CD14-positive monocyte (primary cell): ENCODE measurements around the gene NRF1. TPM values are rescaled to one million over a fixed set of nuclear protein-coding genes. Genes with fewer than 3 reads are reported as not detected.

ENCODE experiments used
- DNase-seq, 3 donors: peaks; one replicate each; pipeline ENCODE4 v3.0.0-alpha.2; 2011 to 2022
- H2AFZ ChIP-seq: 2 replicates; pipeline ENCODE4 v1.6.0; 2012; ENCODE audit warnings: mild to moderate bottlenecking, low read depth, low read length, inconsistent platforms; ENCODE audit not compliant: insufficient read depth, poor library complexity, severe bottlenecking
- H3K27ac ChIP-seq, 2 donors: 1 replicate in 1 of 2; 2 replicates in 1 of 2; pipeline ENCODE4 v1.5.1; 2012 to 2013; ENCODE audit warnings: low read length in 2 of 2, control low read depth in 1 of 2, inconsistent platforms in 1 of 2, low read depth in 1 of 2, mild to moderate bottlenecking in 1 of 2
- H3K27me3 ChIP-seq, 2 donors: one replicate each; pipeline versions ENCODE4 v1.6.0 to v1.6.1; 2011 to 2013; ENCODE audit warnings: low read length in 2 of 2; ENCODE audit not compliant: control insufficient read depth in 2 of 2, insufficient read depth in 2 of 2
- H3K36me3 ChIP-seq, 2 donors: replicated peaks in 1 of 2; 1 replicate in 1 of 2; 2 replicates in 1 of 2; pipeline versions ENCODE4 v1.5.1 to v1.6.1; 2012 to 2013; ENCODE audit warnings: low read length in 2 of 2, control low read depth in 1 of 2, inconsistent platforms in 1 of 2, mild to moderate bottlenecking in 1 of 2; ENCODE audit not compliant: insufficient read depth in 2 of 2, control insufficient read depth in 1 of 2
- H3K4me1 ChIP-seq, 2 donors: 1 replicate in 1 of 2; 2 replicates in 1 of 2; pipeline versions ENCODE4 v1.5.1 to v1.6.1; 2012 to 2013; ENCODE audit warnings: low read length in 2 of 2, control low read depth in 1 of 2, inconsistent platforms in 1 of 2, mild to moderate bottlenecking in 1 of 2, moderate library complexity in 1 of 2; ENCODE audit not compliant: insufficient read depth in 2 of 2, control insufficient read depth in 1 of 2
- H3K4me2 ChIP-seq: replicated peaks from 2 replicates; pipeline ENCODE3; 2012; ENCODE audit warnings: low read length, moderate library complexity, mild to moderate bottlenecking; ENCODE audit not compliant: poor library complexity, severe bottlenecking; ENCODE audit errors: extremely low read depth
- H3K4me3 ChIP-seq, 3 experiments: fragments of 200-600 bp in 1 of 3; sonication (generic) in 1 of 3; replicated peaks in 1 of 3; 1 replicate in 2 of 3; 2 replicates in 1 of 3; pipeline ENCODE4 v1.5.1; 2011 to 2013; ENCODE audit warnings: low read length in 3 of 3, mild to moderate bottlenecking in 3 of 3, control low read depth in 2 of 3, low read depth in 2 of 3, inconsistent platforms in 1 of 3, moderate library complexity in 1 of 3
- H3K79me2 ChIP-seq: 2 replicates; pipeline ENCODE4 v1.6.0; 2012; ENCODE audit warnings: mild to moderate bottlenecking, control low read depth, inconsistent platforms, low read length, moderate library complexity; ENCODE audit not compliant: insufficient read depth
- H3K9ac ChIP-seq: 2 replicates; pipeline ENCODE4 v1.6.0; 2017; ENCODE audit warnings: low read length, mild to moderate bottlenecking; ENCODE audit not compliant: insufficient read depth, poor library complexity, severe bottlenecking
- H3K9me3 ChIP-seq, 2 donors: replicated peaks in 1 of 2; 1 replicate in 1 of 2; 2 replicates in 1 of 2; pipeline versions ENCODE4 v1.5.1 to v1.6.1; 2012 to 2013; ENCODE audit warnings: low read length in 2 of 2, control low read depth in 1 of 2; ENCODE audit not compliant: control insufficient read depth in 1 of 2, insufficient read depth in 1 of 2
- H4K20me1 ChIP-seq: 2 replicates; pipeline ENCODE4 v1.6.0; 2012; ENCODE audit warnings: mild to moderate bottlenecking, low read length, control low read depth, moderate library complexity; ENCODE audit not compliant: insufficient read depth
- H3K27ac Mint-ChIP-seq, 7 donors: one replicate each; pipeline ENCODE4 v1.8.0; 2020; ENCODE audit warnings: mild to moderate bottlenecking in 7 of 7, mixed read lengths in 7 of 7, moderate library complexity in 6 of 7, inconsistent platforms in 2 of 7
- H3K27me3 Mint-ChIP-seq, 3 donors: one replicate each; pipeline ENCODE4 v1.8.0; 2021 to 2022; ENCODE audit warnings: low read depth in 3 of 3, mild to moderate bottlenecking in 3 of 3, mixed read lengths in 3 of 3, moderate library complexity in 3 of 3, inconsistent platforms in 1 of 3
- H3K36me3 Mint-ChIP-seq, 2 donors: one replicate each; pipeline ENCODE4 v1.8.0; 2020; ENCODE audit warnings: mixed read lengths in 2 of 2, inconsistent platforms in 1 of 2, mild to moderate bottlenecking in 1 of 2
- H3K4me1 Mint-ChIP-seq: one replicate; pipeline ENCODE4 v1.8.0; 2020; ENCODE audit warnings: mild to moderate bottlenecking, mixed read lengths
- H3K4me3 Mint-ChIP-seq, 2 donors: one replicate each; pipeline ENCODE4 v1.8.0; 2020; ENCODE audit warnings: mild to moderate bottlenecking in 2 of 2, mixed read lengths in 2 of 2, moderate library complexity in 1 of 2
- H3K9me3 Mint-ChIP-seq, 7 donors: one replicate each; pipeline ENCODE4 v1.8.0; 2020 to 2022; ENCODE audit warnings: mixed read lengths in 7 of 7, mild to moderate bottlenecking in 6 of 7, moderate library complexity in 6 of 7, inconsistent platforms in 2 of 7
- WGBS: methylation state at CpG from one replicate; pipeline ENCODE4 v1.1.5; 2013; ENCODE audit warnings: missing lambda C conversion rate; ENCODE audit not compliant: insufficient coverage; 5-methylcytosine and 5-hydroxymethylcytosine counted together
- intact Hi-C, 2 donors: fragments of 100-400 bp; cut with micrococcal nuclease; formaldehyde crosslinking; loops; one replicate each; pipeline versions ENCODE4 v1.15.0 to v1.15.1; 2023
- polyA plus RNA-seq, 3 donors: library from polyadenylated mRNA; depleted of rRNA in 1 of 3; unstranded in 2 of 3; stranded (reverse) in 1 of 3; fragments of 300-500 nt in 2 of 3; fragments of >200 nt in 1 of 3; fragmentation: Illumina TruSeq in 2 of 3; gene quantifications; 1 replicate in 2 of 3; 2 replicates in 1 of 3; pipeline ENCODE4 v1.2.3, GENCODE V29; 2012 to 2021
- TF ChIP-seq, protein P1 (sequence below): fragments of 200-600 bp; IDR thresholded peaks from one replicate; pipeline ENCODE4 v1.8.0; 2022; ENCODE audit warnings: antibody characterized with exemption, mild to moderate bottlenecking

Gene NRF1
- polyA plus RNA-seq, 3 donors = 5.1 to 14.0 (median 7.7) TPM

- Mint-ChIP-seq H3K27me3 (peaks cover 0 to 5% (median 4%) of the 10 kb centered on the region in 3 donors), H3K9me3 (no peaks in the 10 kb centered on the region), H3K4me1 (no peaks in the 10 kb centered on the region), H3K4me3 (no peak overlapping the region), H3K27ac (no peak overlapping the region), H3K36me3 (peaks cover 59 to 70% of the 10 kb centered on the region in 2 donors)
- Histone ChIP-seq H3K27me3 (no peaks in the 10 kb centered on the region), H3K79me2 (no peaks in the 10 kb centered on the region), H3K4me1 (no peaks in the 10 kb centered on the region), H3K9me3 (no peaks in the 10 kb centered on the region), H2AFZ (no peak overlapping the region), H3K4me2 (no peak overlapping the region), H3K4me3 (no peak overlapping the region), H3K27ac (no peak overlapping the region), H3K36me3 (peaks cover 29 to 77% of the 10 kb centered on the region in 2 donors), H3K9ac (no peak overlapping the region), H4K20me1 (no peaks in the 10 kb centered on the region)
- intact Hi-C loops = no loop called here
- TF ChIP-seq, protein P1, sequence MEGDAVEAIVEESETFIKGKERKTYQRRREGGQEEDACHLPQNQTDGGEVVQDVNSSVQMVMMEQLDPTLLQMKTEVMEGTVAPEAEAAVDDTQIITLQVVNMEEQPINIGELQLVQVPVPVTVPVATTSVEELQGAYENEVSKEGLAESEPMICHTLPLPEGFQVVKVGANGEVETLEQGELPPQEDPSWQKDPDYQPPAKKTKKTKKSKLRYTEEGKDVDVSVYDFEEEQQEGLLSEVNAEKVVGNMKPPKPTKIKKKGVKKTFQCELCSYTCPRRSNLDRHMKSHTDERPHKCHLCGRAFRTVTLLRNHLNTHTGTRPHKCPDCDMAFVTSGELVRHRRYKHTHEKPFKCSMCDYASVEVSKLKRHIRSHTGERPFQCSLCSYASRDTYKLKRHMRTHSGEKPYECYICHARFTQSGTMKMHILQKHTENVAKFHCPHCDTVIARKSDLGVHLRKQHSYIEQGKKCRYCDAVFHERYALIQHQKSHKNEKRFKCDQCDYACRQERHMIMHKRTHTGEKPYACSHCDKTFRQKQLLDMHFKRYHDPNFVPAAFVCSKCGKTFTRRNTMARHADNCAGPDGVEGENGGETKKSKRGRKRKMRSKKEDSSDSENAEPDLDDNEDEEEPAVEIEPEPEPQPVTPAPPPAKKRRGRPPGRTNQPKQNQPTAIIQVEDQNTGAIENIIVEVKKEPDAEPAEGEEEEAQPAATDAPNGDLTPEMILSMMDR = no peak
- DNase-seq = no peak
- WGBS = 95% methylated on average over 5 of the region's 6 CpGs
Measured at GRCh38 chr7:129752760-129753159, 141.2 kb downstream of the NRF1 start.

- H2AFZ ChIP-seq = no peak overlapping the region
- H3K36me3 Mint-ChIP-seq = peaks cover 48 to 55% of the 10 kb centered on the region in 2 donors
- no peaks in the 10 kb centered on the region for H3K27me3 ChIP-seq
- no peak overlapping the region for H3K4me3 Mint-ChIP-seq
- peaks cover 0 to 7% (median 4%) of the 10 kb centered on the region in 3 donors for H3K27me3 Mint-ChIP-seq
- TF ChIP-seq, protein P1 = no peak
- intact Hi-C loops = no loop called here
- H3K27ac ChIP-seq = no peak overlapping the region
- no peak overlapping the region for H3K4me3 ChIP-seq
- no peaks in the 10 kb centered on the region for H3K9me3 ChIP-seq
- H3K36me3 ChIP-seq = peaks cover 29 to 63% of the 10 kb centered on the region in 2 donors
- H3K9ac ChIP-seq = no peak overlapping the region
- no CpG with 5 or more reads among the region's 2 CpGs for WGBS
- H3K4me2 ChIP-seq = no peak overlapping the region
- no peaks in the 10 kb centered on the region for H3K4me1 Mint-ChIP-seq
- H3K9me3 Mint-ChIP-seq = no peaks in the 10 kb centered on the region
- H3K79me2 ChIP-seq = no peaks in the 10 kb centered on the region
- H3K4me1 ChIP-seq = no peaks in the 10 kb centered on the region
- no peak for DNase-seq
- H3K27ac Mint-ChIP-seq = no peak overlapping the region
- no peaks in the 10 kb centered on the region for H4K20me1 ChIP-seq
Measured at GRCh38 chr7:129754406-129754805, 142.9 kb downstream of the NRF1 start.
